ENCODE results near the gene SKIC2. TPM values are rescaled to one million over a fixed set of nuclear protein-coding genes. Genes with fewer than 3 reads are reported as not detected.

SKIC2 gene
- total RNA-seq, 2 experiments from 2014 or later = 73.2 to 73.4 TPM

- DNase-seq = no peak
- Mint-ChIP-seq H3K27ac (no peak overlapping the region), H3K9me3 (ENCODE audit: insufficient read depth) (no peaks in the 10 kb centered on the region), H3K36me3 (ENCODE audit: low read depth) (no peaks in the 10 kb centered on the region), H3K4me1 (ENCODE audit: low read depth) (peaks cover 8% of the 10 kb centered on the region), H3K4me3 (no peak overlapping the region), H3K27me3 (ENCODE audit: low read depth) (peaks cover 5% of the 10 kb centered on the region)
- POLR2A ChIA-PET = no interaction called here
- CTCF ChIA-PET = no interaction called here
- ATAC-seq = no peak
Observed at GRCh38 chr6:31947070-31947675, 11.8 kb upstream of the SKIC2 start.

GRCh38 chr6:31947864-31948263, 11.1 kb upstream of the SKIC2 start:
- Mint-ChIP-seq H3K4me3 (no peak overlapping the region), H3K9me3 (ENCODE audit: insufficient read depth) (no peaks in the 10 kb centered on the region), H3K36me3 (ENCODE audit: low read depth) (peaks cover 5% of the 10 kb centered on the region), H3K4me1 (ENCODE audit: low read depth) (peaks cover 8% of the 10 kb centered on the region), H3K27ac (no peak overlapping the region), H3K27me3 (ENCODE audit: low read depth) (peaks cover under 1% of the 10 kb centered on the region)
- ChIA-PET CTCF (no interaction called here), POLR2A (interaction anchor here (1.2 kb wide), 1 partner anchor 10 kb away, joined by 3 read pairs; no protein-coding TSS in a partner anchor)
- DNase-seq = no peak
- no peak for ATAC-seq

- Mint-ChIP-seq H3K36me3 (ENCODE audit: low read depth) (peaks cover 10% of the 10 kb centered on the region), H3K4me3 (no peak overlapping the region), H3K4me1 (ENCODE audit: low read depth) (peaks cover 8% of the 10 kb centered on the region), H3K27ac (no peak overlapping the region), H3K27me3 (ENCODE audit: low read depth) (no peaks in the 10 kb centered on the region), H3K9me3 (ENCODE audit: insufficient read depth) (no peaks in the 10 kb centered on the region)
- ChIA-PET POLR2A (interaction anchor here (1.2 kb wide), 1 partner anchor 10 kb away, joined by 3 read pairs; no protein-coding TSS in a partner anchor), CTCF (no interaction called here)
- ATAC-seq (no peak), DNase-seq (no peak)
Observed at GRCh38 chr6:31948306-31948705, 10.7 kb upstream of the SKIC2 start.

GRCh38 chr6:31948753-31949413, 10.1 kb upstream of the SKIC2 start:
- H3K9me3 Mint-ChIP-seq (ENCODE audit: insufficient read depth) = no peaks in the 10 kb centered on the region
- no peak overlapping the region for H3K4me3 Mint-ChIP-seq
- ATAC-seq = no peak
- H3K27me3 Mint-ChIP-seq (ENCODE audit: low read depth) = no peaks in the 10 kb centered on the region
- DNase-seq = no peak
- H3K27ac Mint-ChIP-seq = peak overlapping the region; percentile 4
- CTCF ChIA-PET = no interaction called here
- peaks cover 8% of the 10 kb centered on the region for H3K4me1 Mint-ChIP-seq (ENCODE audit: low read depth)
- POLR2A ChIA-PET = interaction anchor here (1.2 kb wide), 1 partner anchor 9 kb away, joined by 3 read pairs; no protein-coding TSS in a partner anchor
- H3K36me3 Mint-ChIP-seq (ENCODE audit: low read depth) = peaks cover 16% of the 10 kb centered on the region

GRCh38 chr6:31949926-31950548, 8.9 kb upstream of the SKIC2 start:
- Mint-ChIP-seq H3K4me3 (no peak overlapping the region), H3K36me3 (ENCODE audit: low read depth) (peaks cover 27% of the 10 kb centered on the region), H3K4me1 (ENCODE audit: low read depth) (peaks cover 8% of the 10 kb centered on the region), H3K27ac (peak overlapping the region; percentile 9), H3K27me3 (ENCODE audit: low read depth) (no peaks in the 10 kb centered on the region), H3K9me3 (ENCODE audit: insufficient read depth) (no peaks in the 10 kb centered on the region)
- ATAC-seq = no peak
- POLR2A ChIA-PET = interaction anchor here (0.6 to 2.6 kb wide), 3 partner anchors 22 to 677 kb away, joined by 3 to 11 read pairs (median 4); partner anchors contain the start of gene DXO
- CTCF ChIA-PET = interaction anchor here (1.2 to 3.6 kb wide), 2 partner anchors 10 to 24 kb away, joined by 3 to 14 read pairs; no protein-coding TSS in a partner anchor
- no peak for DNase-seq

GRCh38 chr6:31952140-31952805, 6.7 kb upstream of the SKIC2 start:
- Mint-ChIP-seq H3K4me3 (no peak overlapping the region), H3K27me3 (ENCODE audit: low read depth) (no peaks in the 10 kb centered on the region), H3K36me3 (ENCODE audit: low read depth) (peaks cover 40% of the 10 kb centered on the region), H3K27ac (no peak overlapping the region), H3K4me1 (ENCODE audit: low read depth) (peaks cover 3% of the 10 kb centered on the region), H3K9me3 (ENCODE audit: insufficient read depth) (no peaks in the 10 kb centered on the region)
- DNase-seq (peak; percentile 55), ATAC-seq (peak; percentile 52)
- ChIA-PET POLR2A (interaction anchor here (1.2 to 2.6 kb wide), 2 partner anchors 8 to 20 kb away, joined by 3 to 11 read pairs; partner anchors contain the start of gene DXO), CTCF (interaction anchor here (0.7 to 3.6 kb wide), 20 partner anchors 10 to 289 kb away, joined by 3 to 15 read pairs (median 5); partner anchors contain the start of genes DXO, NEU1 and ZBTB12)

GRCh38 chr6:31952890-31953289, 6.1 kb upstream of the SKIC2 start:
- Mint-ChIP-seq H3K27me3 (ENCODE audit: low read depth) (no peaks in the 10 kb centered on the region), H3K9me3 (ENCODE audit: insufficient read depth) (no peaks in the 10 kb centered on the region), H3K36me3 (ENCODE audit: low read depth) (peaks cover 43% of the 10 kb centered on the region), H3K4me3 (no peak overlapping the region), H3K27ac (peak overlapping the region; percentile 16), H3K4me1 (ENCODE audit: low read depth) (peaks cover 9% of the 10 kb centered on the region)
- ATAC-seq (peak; percentile 7), DNase-seq (no peak)
- ChIA-PET POLR2A (interaction anchor here (1.2 kb wide), 1 partner anchor 9 kb away, joined by 3 read pairs; no protein-coding TSS in a partner anchor), CTCF (interaction anchor here (0.7 to 3.6 kb wide), 20 partner anchors 9 to 289 kb away, joined by 3 to 15 read pairs (median 5); partner anchors contain the start of genes DXO, NEU1 and ZBTB12)

- H3K4me3 Mint-ChIP-seq = no peak overlapping the region
- no peaks in the 10 kb centered on the region for H3K9me3 Mint-ChIP-seq (ENCODE audit: insufficient read depth)
- H3K27ac Mint-ChIP-seq = no peak overlapping the region
- no peak for ATAC-seq
- H3K36me3 Mint-ChIP-seq (ENCODE audit: low read depth) = peaks cover 44% of the 10 kb centered on the region
- H3K27me3 Mint-ChIP-seq (ENCODE audit: low read depth) = no peaks in the 10 kb centered on the region
- peaks cover 20% of the 10 kb centered on the region for H3K4me1 Mint-ChIP-seq (ENCODE audit: low read depth)
- no peak for DNase-seq
- ChIA-PET POLR2A (no interaction called here), CTCF (no interaction called here)
Observed at GRCh38 chr6:31954511-31954910, 4.5 kb upstream of the SKIC2 start.

GRCh38 chr6:31956796-31957195, 2.2 kb upstream of the SKIC2 start:
- ChIA-PET CTCF (no interaction called here), POLR2A (interaction anchor here (4.1 kb wide), 1 partner anchor 15 kb away, joined by 68 read pairs; the partner anchor contains the start of gene DXO)
- Mint-ChIP-seq H3K27me3 (ENCODE audit: low read depth) (no peaks in the 10 kb centered on the region), H3K9me3 (ENCODE audit: insufficient read depth) (no peaks in the 10 kb centered on the region), H3K36me3 (ENCODE audit: low read depth) (peaks cover 66% of the 10 kb centered on the region), H3K27ac (peak overlapping the region; percentile 27), H3K4me3 (no peak overlapping the region), H3K4me1 (ENCODE audit: low read depth) (peaks cover 35% of the 10 kb centered on the region)
- ATAC-seq (no peak), DNase-seq (no peak)

GRCh38 chr6:31958412-31958740, 599 bp upstream of the SKIC2 start:
- ATAC-seq (peak; percentile 14), DNase-seq (no peak)
- ChIA-PET CTCF (interaction anchor here (1.0 to 3.4 kb wide), 5 partner anchors 13 to 408 kb away, joined by 3 to 14 read pairs (median 4); partner anchors contain the start of genes DXO and VARS1), POLR2A (interaction anchor here (0.6 to 4.1 kb wide), 5 partner anchors 10 to 305 kb away, joined by 3 to 68 read pairs (median 3); partner anchors contain the start of genes BAG6 and DXO)
- Mint-ChIP-seq H3K27ac (peak overlapping the region; percentile 99), H3K27me3 (ENCODE audit: low read depth) (no peaks in the 10 kb centered on the region), H3K9me3 (ENCODE audit: insufficient read depth) (no peaks in the 10 kb centered on the region), H3K36me3 (ENCODE audit: low read depth) (peaks cover 70% of the 10 kb centered on the region), H3K4me3 (peak overlapping the region; percentile 98), H3K4me1 (ENCODE audit: low read depth) (peaks cover 35% of the 10 kb centered on the region)

- Mint-ChIP-seq H3K4me3 (no peak overlapping the region), H3K27ac (peak overlapping the region; percentile 23), H3K36me3 (ENCODE audit: low read depth) (peaks cover 63% of the 10 kb centered on the region), H3K9me3 (ENCODE audit: insufficient read depth) (no peaks in the 10 kb centered on the region), H3K27me3 (ENCODE audit: low read depth) (no peaks in the 10 kb centered on the region), H3K4me1 (ENCODE audit: low read depth) (peaks cover 35% of the 10 kb centered on the region)
- CTCF ChIA-PET = interaction anchor here (1.1 kb wide), 1 partner anchor 9 kb away, joined by 5 read pairs; no protein-coding TSS in a partner anchor
- POLR2A ChIA-PET = interaction anchor here (0.6 to 1.7 kb wide), 3 partner anchors 9 to 283 kb away, joined by 3 to 6 read pairs (median 6); partner anchors contain the start of gene DXO
- DNase-seq (no peak), ATAC-seq (no peak)
Observed at GRCh38 chr6:31961616-31962015, 2.6 kb downstream of the SKIC2 start.

All from activated CD8-positive, alpha-beta T cell treated with anti-CD3 and anti-CD28 coated beads, Interleukin-2, amount 10 ng/mL, durations not matched to agents 7 days and 5 days (primary cell).